Measurements from ENCODE around the gene PGM2L1. TPM values are rescaled to one million over a fixed set of nuclear protein-coding genes. Genes with fewer than 3 reads are reported as not detected.
A peak's percentile ranks its signal among the peaks of the same experiment; 100 is the strongest.

PGM2L1 gene
- total RNA-seq, 4 donors from 2014 or later: 0.42 to 2.0 (median 0.89) TPM

DNA sequence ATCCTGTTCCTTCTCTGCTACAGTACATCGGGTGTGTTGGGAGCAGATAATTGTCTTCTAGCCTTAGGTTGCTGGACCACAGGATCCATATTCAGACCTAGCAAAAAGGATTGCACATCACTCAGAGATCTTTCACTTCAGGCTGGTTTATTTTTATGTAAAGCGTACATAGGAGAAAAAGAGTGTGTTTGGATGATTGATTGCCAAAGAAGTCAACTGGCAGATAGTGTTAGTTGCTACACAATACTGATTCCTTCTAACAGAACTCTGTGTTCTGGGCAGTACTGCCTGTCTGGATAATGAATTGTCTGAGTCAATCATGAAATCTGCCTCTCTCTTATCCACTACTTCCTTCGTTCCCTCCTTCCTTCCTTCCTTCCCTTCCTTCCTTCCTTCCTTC is 31.0 kb upstream of the PGM2L1 start:
- 78 to 88% methylated on average over 3 of the region's 3 CpGs for WGBS, 2 donors
- Histone ChIP-seq H3K27me3 (no peaks in the 10 kb centered on the region), H3K4me3 (no peak overlapping the region), H3K4me1 (no peaks in the 10 kb centered on the region), H3K27ac (no peak overlapping the region), H3K9me3 (peaks cover 0 to 14% (median 8%) of the 10 kb centered on the region in 3 donors), H3K36me3 (no peaks in the 10 kb centered on the region)
- TF ChIP-seq, protein P1, sequence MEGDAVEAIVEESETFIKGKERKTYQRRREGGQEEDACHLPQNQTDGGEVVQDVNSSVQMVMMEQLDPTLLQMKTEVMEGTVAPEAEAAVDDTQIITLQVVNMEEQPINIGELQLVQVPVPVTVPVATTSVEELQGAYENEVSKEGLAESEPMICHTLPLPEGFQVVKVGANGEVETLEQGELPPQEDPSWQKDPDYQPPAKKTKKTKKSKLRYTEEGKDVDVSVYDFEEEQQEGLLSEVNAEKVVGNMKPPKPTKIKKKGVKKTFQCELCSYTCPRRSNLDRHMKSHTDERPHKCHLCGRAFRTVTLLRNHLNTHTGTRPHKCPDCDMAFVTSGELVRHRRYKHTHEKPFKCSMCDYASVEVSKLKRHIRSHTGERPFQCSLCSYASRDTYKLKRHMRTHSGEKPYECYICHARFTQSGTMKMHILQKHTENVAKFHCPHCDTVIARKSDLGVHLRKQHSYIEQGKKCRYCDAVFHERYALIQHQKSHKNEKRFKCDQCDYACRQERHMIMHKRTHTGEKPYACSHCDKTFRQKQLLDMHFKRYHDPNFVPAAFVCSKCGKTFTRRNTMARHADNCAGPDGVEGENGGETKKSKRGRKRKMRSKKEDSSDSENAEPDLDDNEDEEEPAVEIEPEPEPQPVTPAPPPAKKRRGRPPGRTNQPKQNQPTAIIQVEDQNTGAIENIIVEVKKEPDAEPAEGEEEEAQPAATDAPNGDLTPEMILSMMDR (IDR thresholded peaks at IDR 0.05): no peak
- no peak for TF ChIP-seq POLR2A (IDR thresholded peaks at IDR 0.05)
- intact Hi-C loops (cut with DNase I): no loop called here
- no peak for DNase-seq

DNA sequence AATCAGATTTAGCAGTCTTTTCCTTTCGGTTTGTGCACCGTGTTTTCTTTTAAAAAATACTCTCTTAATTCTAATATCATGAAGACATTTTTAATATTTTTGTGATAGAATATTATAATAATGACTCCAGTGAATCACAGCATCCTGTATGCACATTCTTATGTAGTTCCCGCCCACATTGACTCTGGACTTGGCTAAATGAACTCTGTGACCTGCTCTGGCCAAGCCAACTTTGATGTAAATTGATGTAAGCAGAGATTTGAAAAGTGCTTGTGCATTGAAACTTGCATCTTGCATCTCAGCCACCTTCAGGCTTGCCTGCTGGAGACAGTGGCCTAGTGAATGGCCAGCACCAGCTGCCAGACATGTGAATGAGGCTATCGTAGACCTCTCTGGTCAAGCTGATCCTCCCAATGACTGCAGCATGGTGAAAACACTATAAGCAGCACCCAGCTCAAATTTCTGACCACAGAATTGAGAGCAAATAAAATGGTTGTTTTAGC is 29.2 kb upstream of the PGM2L1 start:
- no peak for DNase-seq

DNA sequence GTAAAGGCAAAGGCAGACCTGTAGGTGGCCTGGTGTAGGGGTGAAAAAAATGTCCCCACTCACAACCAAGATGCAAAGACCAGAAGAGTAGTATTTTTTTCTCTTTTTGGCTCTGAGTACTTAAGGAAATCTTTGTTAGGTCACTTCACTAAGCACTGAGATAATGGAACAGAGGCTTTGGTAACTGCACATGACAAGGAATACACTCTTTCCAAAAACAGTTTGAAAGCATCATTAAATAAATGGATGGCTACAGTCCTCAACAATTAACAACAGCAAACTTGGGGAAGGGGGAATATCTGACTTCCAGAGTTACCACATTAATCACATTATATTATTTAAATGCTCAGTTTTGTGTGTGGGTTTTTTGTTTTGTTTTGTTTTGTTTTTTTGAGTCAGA is 26.9 kb upstream of the PGM2L1 start:
- intact Hi-C loops (cut with DNase I): no loop called here
- Histone ChIP-seq H3K36me3 (no peaks in the 10 kb centered on the region), H3K4me1 (no peaks in the 10 kb centered on the region), H3K27me3 (no peaks in the 10 kb centered on the region), H3K9me3 (peaks cover 0 to 14% (median 8%) of the 10 kb centered on the region in 3 donors), H3K27ac (no peak overlapping the region), H3K4me3 (no peak overlapping the region)
- TF ChIP-seq POLR2A (IDR thresholded peaks at IDR 0.05): no peak
- DNase-seq: no peak

More for the DNA sequence above, 29.2 kb upstream of the PGM2L1 start:
- H3K9me3 ChIP-seq: peaks cover 0 to 14% (median 8%) of the 10 kb centered on the region in 3 donors
- H3K4me1 ChIP-seq: no peaks in the 10 kb centered on the region
- no peak overlapping the region for H3K4me3 ChIP-seq
- 82 to 89% methylated on average over 4 of the region's 4 CpGs for WGBS, 2 donors
- TF ChIP-seq POLR2A (IDR thresholded peaks at IDR 0.05): no peak
- TF ChIP-seq, protein P1 (IDR thresholded peaks at IDR 0.05): no peak
- no peaks in the 10 kb centered on the region for H3K27me3 ChIP-seq
- intact Hi-C loops (cut with DNase I): no loop called here
- no peaks in the 10 kb centered on the region for H3K36me3 ChIP-seq
- H3K27ac ChIP-seq: no peak overlapping the region

DNA sequence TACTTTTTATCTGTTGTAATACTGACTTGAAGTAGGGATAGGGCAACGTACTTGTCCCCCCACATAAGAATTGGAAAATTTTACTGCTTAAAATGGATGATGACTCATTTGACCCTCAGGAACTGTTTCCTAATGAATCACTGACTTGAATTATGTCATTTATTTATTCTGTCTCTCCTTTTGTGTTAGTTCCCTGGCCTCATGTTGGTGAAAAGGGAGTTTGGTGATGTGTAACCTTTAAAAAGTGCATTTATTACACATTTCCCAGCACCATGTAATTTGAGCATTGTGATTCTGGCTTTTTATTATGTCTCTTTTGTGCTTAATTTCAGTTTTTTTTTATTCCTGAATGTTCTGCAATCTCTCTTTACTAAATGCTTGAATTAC is 20.3 kb upstream of the PGM2L1 start:
- H3K4me3 ChIP-seq: no peak overlapping the region
- peaks cover 22 to 42% (median 24%) of the 10 kb centered on the region in 3 donors for H3K4me1 ChIP-seq
- H3K27me3 ChIP-seq: no peaks in the 10 kb centered on the region
- H3K9me3 ChIP-seq: no peaks in the 10 kb centered on the region
- H3K27ac ChIP-seq: peak overlapping the region in 2 of 4 donors; percentile 71
- no peaks in the 10 kb centered on the region for H3K36me3 ChIP-seq
- DNase-seq: no peak
- no peak for TF ChIP-seq POLR2A (IDR thresholded peaks at IDR 0.05)
- TF ChIP-seq, protein P1 (IDR thresholded peaks at IDR 0.05): no peak
- 7 to 10% methylated on average over 1 of the region's 1 CpG for WGBS, 2 donors
- intact Hi-C loops (cut with DNase I): no loop called here

DNA sequence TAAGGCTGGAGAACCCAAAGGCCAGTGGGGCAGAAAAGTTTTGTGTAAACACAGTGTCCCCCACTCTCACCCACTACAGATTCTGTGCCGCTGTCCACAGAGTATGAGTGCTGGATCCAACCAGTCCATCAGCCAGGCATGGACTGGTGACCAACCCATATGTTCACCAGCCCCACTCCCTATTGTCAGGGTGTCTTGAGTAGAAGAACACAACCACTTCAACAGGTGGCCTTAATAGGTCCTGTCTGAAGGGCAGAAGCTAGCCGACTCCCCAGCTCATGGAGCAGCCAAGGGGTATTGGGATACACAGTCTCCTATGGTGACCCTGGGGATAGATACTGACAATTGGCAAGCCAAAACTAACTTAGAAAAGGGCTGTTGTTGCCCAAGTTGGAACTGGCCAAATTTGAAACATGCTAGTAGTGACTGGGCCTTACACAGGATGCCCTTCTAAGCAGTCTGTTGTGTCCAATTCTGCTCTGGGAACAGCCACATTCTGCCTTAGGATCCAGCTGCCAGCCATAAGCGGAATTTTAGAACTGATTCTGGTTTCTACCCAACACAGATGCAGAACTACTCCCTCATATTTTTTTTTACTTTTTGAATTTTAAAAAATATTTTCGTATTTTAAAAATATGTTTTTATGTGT is 19.8 kb upstream of the PGM2L1 start:
- peaks cover 22 to 42% (median 24%) of the 10 kb centered on the region in 3 donors for H3K4me1 ChIP-seq
- DNase-seq: no peak
- peaks cover 0 to 4% (median 0%) of the 10 kb centered on the region in 4 donors for H3K27me3 ChIP-seq
- intact Hi-C loops (cut with DNase I): no loop called here
- H3K9me3 ChIP-seq: no peaks in the 10 kb centered on the region
- H3K27ac ChIP-seq: peak overlapping the region; percentile 61 to 71 (median 69)
- no peak overlapping the region for H3K4me3 ChIP-seq
- 67 to 69% methylated on average over 4 of the region's 4 CpGs for WGBS, 2 donors
- TF ChIP-seq POLR2A (IDR thresholded peaks at IDR 0.05): no peak
- TF ChIP-seq, protein P1 (IDR thresholded peaks at IDR 0.05): no peak
- no peaks in the 10 kb centered on the region for H3K36me3 ChIP-seq
